Upper lobe of left lung (tissue), 4 donors: ENCODE results near the gene AMHR2.

Experiments used
- CTCF ChIP-seq, 6 experiments: fragments of 450-650 bp in 4 of 6; fragments of 200-600 bp in 2 of 6; sonication (generic) in 2 of 6; IDR thresholded peaks; one replicate each; pipeline ENCODE4 v1.5.1; 2016 to 2019; ENCODE audit warnings: antibody characterized with exemption in 6 of 6
- EP300 ChIP-seq, 4 donors: sonication (generic); formaldehyde crosslinking; IDR thresholded peaks; one replicate each; pipeline ENCODE4 v1.5.1; 2017; ENCODE audit warnings: antibody characterized with exemption in 4 of 4, control low read depth in 2 of 4
- POLR2A ChIP-seq, 4 donors: fragments of 450-650 bp; IDR thresholded peaks; one replicate each; pipeline ENCODE4 v1.5.1; 2016 to 2017; ENCODE audit warnings: antibody characterized with exemption in 4 of 4, mild to moderate bottlenecking in 2 of 4
- POLR2AphosphoS5 ChIP-seq, 2 donors: sonication (generic); formaldehyde crosslinking; IDR thresholded peaks; one replicate each; pipeline ENCODE4 v1.5.1; 2017; ENCODE audit warnings: antibody characterized with exemption in 2 of 2

DNA sequence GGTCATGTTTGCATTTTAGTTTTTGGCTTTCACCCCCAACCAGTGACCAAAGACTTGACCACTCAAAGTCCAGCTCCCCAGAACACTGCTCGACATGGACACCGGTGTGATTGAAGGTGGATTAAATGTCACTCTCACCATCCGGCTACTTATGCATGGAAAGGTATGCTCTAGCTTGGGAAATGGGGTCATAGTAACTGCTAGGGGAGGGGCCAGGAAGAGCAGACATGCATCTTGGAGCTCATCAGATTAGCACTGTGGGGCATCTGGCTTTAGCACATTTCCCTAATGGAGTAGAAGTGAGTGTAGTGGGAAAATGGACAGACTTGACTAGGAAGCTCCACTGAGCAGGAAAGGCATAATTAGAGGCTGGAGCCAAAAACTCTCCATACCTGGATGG is 31.1 kb downstream of the AMHR2 start:
- TF ChIP-seq CTCF (IDR thresholded peaks at IDR 0.05) (no peak), POLR2AphosphoS5 (IDR thresholded peaks at IDR 0.05) (no peak), EP300 (IDR thresholded peaks at IDR 0.05) (no peak), POLR2A (IDR thresholded peaks at IDR 0.05) (no peak)
